Ascending aorta (tissue), 2 donors: ENCODE measurements around the gene CLOCK. TPM values are rescaled to one million over a fixed set of nuclear protein-coding genes. Genes with fewer than 3 reads are reported as not detected.

Source experiments
- DNase-seq, 2 donors: peaks; one replicate each; pipeline ENCODE4 v3.0.0-alpha.2; 2019; ENCODE audit warnings: low spot score in 2 of 2
- H3K27ac ChIP-seq, 2 donors: fragments of 200-600 bp; sonication (generic); one replicate each; pipeline ENCODE4 v1.5.1; 2016 to 2017; ENCODE audit warnings: mild to moderate bottlenecking in 1 of 2
- H3K27me3 ChIP-seq: fragments of 200-600 bp; sonication (generic); one replicate; pipeline ENCODE4 v1.5.1; 2017
- H3K36me3 ChIP-seq, 2 donors: fragments of 200-600 bp; sonication (generic); one replicate each; pipeline ENCODE4 v1.5.1; 2016
- H3K4me1 ChIP-seq, 2 donors: fragments of 200-600 bp; sonication (generic); one replicate each; pipeline ENCODE4 v1.5.1; 2016 to 2017; ENCODE audit warnings: mild to moderate bottlenecking in 1 of 2
- H3K4me3 ChIP-seq, 2 donors: fragments of 200-600 bp; sonication (generic); one replicate each; pipeline ENCODE4 v1.5.1; 2016 to 2017; ENCODE audit warnings: mild to moderate bottlenecking in 1 of 2
- H3K9me3 ChIP-seq, 2 donors: fragments of 200-600 bp; sonication (generic); one replicate each; pipeline ENCODE4 v1.5.1; 2016
- CTCF ChIP-seq, 3 experiments: fragments of 200-600 bp in 2 of 3; fragments of 450-650 bp in 1 of 3; sonication (generic) in 2 of 3; IDR thresholded peaks; one replicate each; pipeline ENCODE4 v1.5.1; 2016 to 2019; ENCODE audit warnings: antibody characterized with exemption in 3 of 3, mild to moderate bottlenecking in 1 of 3, moderate library complexity in 1 of 3
- intact Hi-C: fragments of 100-400 bp; cut with DNase I; formaldehyde crosslinking; loops from one replicate; pipeline ENCODE4 v1.15.1; 2023
- total RNA-seq: library from RNA; depleted of rRNA; stranded (reverse); fragments of >200 nt; gene quantifications from one replicate; pipeline ENCODE4 v1.1.0, GENCODE V29; 2016

The CLOCK gene
- total RNA-seq, 1 donor from 2014 or later, result 17.6 TPM

DNA sequence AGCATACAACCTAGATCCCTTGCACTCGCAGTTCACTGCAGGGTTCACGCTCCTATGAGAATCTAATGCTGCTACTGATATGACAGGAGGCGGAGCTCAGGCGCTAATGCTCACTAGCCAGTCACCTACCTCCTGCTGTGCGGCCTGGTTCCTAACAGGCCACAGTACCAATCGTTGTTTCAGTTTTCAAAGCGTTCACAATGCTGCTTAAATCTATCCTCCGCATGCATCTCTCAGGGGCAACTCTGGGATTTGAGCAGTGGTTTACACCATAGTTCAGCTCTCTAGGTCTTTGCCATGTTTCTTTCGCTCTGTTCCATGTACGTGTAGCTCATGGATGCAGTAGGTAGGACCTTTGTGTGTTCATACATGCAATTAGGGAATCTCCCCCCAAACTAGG, 47.2 kb downstream of the CLOCK start:
- TF ChIP-seq CTCF (IDR thresholded peaks at IDR 0.05), result no peak
- no peaks in the 10 kb centered on the region for H3K36me3 ChIP-seq
- intact Hi-C loops, result no loop called here

GRCh38 chr4:55498051-55498450, 48.7 kb downstream of the CLOCK start:
- Histone ChIP-seq H3K4me1 (no peaks in the 10 kb centered on the region), H3K4me3 (no peak overlapping the region), H3K27ac (no peak overlapping the region), H3K27me3 (no peaks in the 10 kb centered on the region), H3K36me3 (no peaks in the 10 kb centered on the region), H3K9me3 (no peaks in the 10 kb centered on the region)
- no peak for TF ChIP-seq CTCF (IDR thresholded peaks at IDR 0.05)
- intact Hi-C loops, result no loop called here
- no peak for DNase-seq

More for the DNA sequence above, 47.2 kb downstream of the CLOCK start:
- Histone ChIP-seq H3K27me3 (no peaks in the 10 kb centered on the region), H3K4me1 (no peaks in the 10 kb centered on the region), H3K9me3 (no peaks in the 10 kb centered on the region), H3K27ac (no peak overlapping the region), H3K4me3 (no peak overlapping the region)
- DNase-seq, result no peak

- intact Hi-C loops, result no loop called here
- no peak overlapping the region for H3K4me3 ChIP-seq
- H3K36me3 ChIP-seq, result peaks cover 8 to 28% of the 10 kb centered on the region in 2 donors
- no peaks in the 10 kb centered on the region for H3K27me3 ChIP-seq
- no peak for DNase-seq
- TF ChIP-seq CTCF (IDR thresholded peaks at IDR 0.05), result no peak
- H3K4me1 ChIP-seq, result no peaks in the 10 kb centered on the region
- no peak overlapping the region for H3K27ac ChIP-seq
- H3K9me3 ChIP-seq, result no peaks in the 10 kb centered on the region
Observed at GRCh38 chr4:55491486-55491885, 55.2 kb downstream of the CLOCK start.

- TF ChIP-seq CTCF (IDR thresholded peaks at IDR 0.05), result no peak
- DNase-seq, result no peak
- no peaks in the 10 kb centered on the region for H3K4me1 ChIP-seq
Observed at GRCh38 chr4:55488716-55489115, 58.0 kb downstream of the CLOCK start.

GRCh38 chr4:55485821-55486220, 60.9 kb downstream of the CLOCK start:
- TF ChIP-seq CTCF (IDR thresholded peaks at IDR 0.05), result no peak
- Histone ChIP-seq H3K36me3 (peaks cover 8 to 39% of the 10 kb centered on the region in 2 donors), H3K9me3 (no peaks in the 10 kb centered on the region), H3K27ac (no peak overlapping the region), H3K4me3 (no peak overlapping the region), H3K27me3 (no peaks in the 10 kb centered on the region), H3K4me1 (no peaks in the 10 kb centered on the region)
- no peak for DNase-seq
- intact Hi-C loops, result no loop called here

More at GRCh38 chr4:55488716-55489115, 58.0 kb downstream of the CLOCK start:
- intact Hi-C loops, result no loop called here
- no peaks in the 10 kb centered on the region for H3K9me3 ChIP-seq
- H3K27me3 ChIP-seq, result no peaks in the 10 kb centered on the region
- H3K36me3 ChIP-seq, result peaks cover 8 to 33% of the 10 kb centered on the region in 2 donors
- no peak overlapping the region for H3K4me3 ChIP-seq
- H3K27ac ChIP-seq, result no peak overlapping the region

GRCh38 chr4:55483315-55483714, 63.4 kb downstream of the CLOCK start:
- H3K27me3 ChIP-seq, result no peaks in the 10 kb centered on the region
- TF ChIP-seq CTCF (IDR thresholded peaks at IDR 0.05), result no peak
- no peak overlapping the region for H3K27ac ChIP-seq
- H3K36me3 ChIP-seq, result peaks cover 6 to 33% of the 10 kb centered on the region in 2 donors
- H3K4me3 ChIP-seq, result no peak overlapping the region
- H3K4me1 ChIP-seq, result no peaks in the 10 kb centered on the region
- H3K9me3 ChIP-seq, result no peaks in the 10 kb centered on the region
- DNase-seq, result no peak
- intact Hi-C loops, result no loop called here
